WTC11 (cell line): ENCODE measurements around the gene TYMS. TPM values are rescaled to one million over a fixed set of nuclear protein-coding genes. Genes with fewer than 3 reads are reported as not detected.

Experiments used
- ATAC-seq: fragments of 200-7000 bp; cut with Tn5 transposase; 2 replicates; pipeline ENCODE4 v1.10.0; 2021; ENCODE audit warnings: mild to moderate bottlenecking, moderate library complexity
- CTCF ChIA-PET: fragments of 300-600 bp; sonication (Branson Sonifier 250); formaldehyde crosslinking; loops from one replicate; lab custom pipeline; 2021; ENCODE audit warnings: antibody characterized with exemption; lab: Charles Lee
- POLR2A ChIA-PET: fragments of 350-600 bp; sonication (Branson Sonifier 250); formaldehyde crosslinking; loops from one replicate; lab custom pipeline; 2021; ENCODE audit warnings: antibody characterized with exemption; lab: Charles Lee
- DNase-seq: peaks from one replicate; pipeline ENCODE4 v3.0.0; 2021; ENCODE audit warnings: low spot score
- H3K27ac Mint-ChIP-seq: 2 replicates; pipeline ENCODE4 v1.8.0; 2021; ENCODE audit warnings: mixed read lengths
- H3K27me3 Mint-ChIP-seq: 2 replicates; pipeline ENCODE4 v1.8.0; 2021; ENCODE audit warnings: low read depth, mild to moderate bottlenecking, moderate library complexity, mixed read lengths
- H3K36me3 Mint-ChIP-seq: 2 replicates; pipeline ENCODE4 v1.8.0; 2021; ENCODE audit warnings: mixed read lengths
- H3K4me1 Mint-ChIP-seq: 2 replicates; pipeline ENCODE4 v1.8.0; 2022; ENCODE audit warnings: mixed read lengths
- H3K4me3 Mint-ChIP-seq: 2 replicates; pipeline ENCODE4 v1.8.0; 2021; ENCODE audit warnings: mild to moderate bottlenecking, moderate library complexity, mixed read lengths
- H3K9me3 Mint-ChIP-seq: 2 replicates; pipeline ENCODE4 v1.8.0; 2021; ENCODE audit warnings: mixed read lengths
- ATF2 ChIP-seq: sonication (generic); formaldehyde crosslinking; IDR thresholded peaks from 2 replicates; pipeline ENCODE4 v1.8.1; 2022; ENCODE audit warnings: low read depth, missing genetic modification reagents, borderline replicate concordance
- ETV6 ChIP-seq: sonication (generic); formaldehyde crosslinking; IDR thresholded peaks from 2 replicates; pipeline ENCODE4 v1.8.1; 2022; ENCODE audit warnings: mild to moderate bottlenecking, missing genetic modification reagents
- FOXJ3 ChIP-seq: sonication (generic); formaldehyde crosslinking; IDR thresholded peaks from 2 replicates; pipeline ENCODE4 v1.9.0; 2021; ENCODE audit warnings: missing genetic modification reagents, mild to moderate bottlenecking, borderline replicate concordance
- FOXK1 ChIP-seq: sonication (generic); formaldehyde crosslinking; IDR thresholded peaks from 2 replicates; pipeline ENCODE4 v1.8.0; 2022; ENCODE audit warnings: mild to moderate bottlenecking, moderate library complexity, missing genetic modification reagents
- GRHL2 ChIP-seq: fragments of 250-450 bp; sonication (Bioruptor Pico); IDR thresholded peaks from 2 replicates; pipeline ENCODE4 v1.8.0; 2022; ENCODE audit warnings: mild to moderate bottlenecking, moderate library complexity; ENCODE audit not compliant: insufficient replicate concordance, severe bottlenecking
- GTF2I ChIP-seq: fragments of 250-450 bp; sonication (Bioruptor Pico); conservative IDR thresholded peaks from 2 replicates; pipeline ENCODE4 v1.4.0; 2021; ENCODE audit warnings: mild to moderate bottlenecking
- HMGA2 ChIP-seq: fragments of 250-450 bp; sonication (Bioruptor Pico); IDR thresholded peaks from 2 replicates; pipeline ENCODE4 v1.4.0; 2021; ENCODE audit warnings: mild to moderate bottlenecking, moderate library complexity
- JAZF1 ChIP-seq: fragments of 250-450 bp; sonication (Bioruptor Pico); IDR thresholded peaks from 2 replicates; pipeline ENCODE4 v1.9.0; 2021; ENCODE audit warnings: moderate library complexity, mild to moderate bottlenecking, inconsistent platforms
- NFE2L1 ChIP-seq: sonication (generic); formaldehyde crosslinking; IDR thresholded peaks from 2 replicates; pipeline ENCODE4 v1.8.1; 2023; ENCODE audit warnings: missing genetic modification reagents
- NFYB ChIP-seq: sonication (generic); formaldehyde crosslinking; conservative IDR thresholded peaks from 2 replicates; pipeline ENCODE4 v1.8.0; 2022; ENCODE audit warnings: low read depth, missing genetic modification reagents
- NR2C2 ChIP-seq: sonication (generic); formaldehyde crosslinking; IDR thresholded peaks from 2 replicates; pipeline ENCODE4 v1.8.0; 2022; ENCODE audit warnings: mild to moderate bottlenecking, missing genetic modification reagents
- NR3C1 ChIP-seq: sonication (generic); formaldehyde crosslinking; conservative IDR thresholded peaks from 2 replicates; pipeline ENCODE4 v1.8.1; 2023; ENCODE audit warnings: low read depth, mild to moderate bottlenecking, missing genetic modification reagents
- OVOL2 ChIP-seq: fragments of 250-450 bp; sonication (Bioruptor Pico); IDR thresholded peaks from 2 replicates; pipeline ENCODE4 v1.9.0; 2021; ENCODE audit warnings: mild to moderate bottlenecking, borderline replicate concordance
- PRRX2 ChIP-seq: fragments of 250-450 bp; sonication (Bioruptor Pico); IDR thresholded peaks from 2 replicates; pipeline ENCODE4 v1.8.0; 2021; ENCODE audit warnings: mild to moderate bottlenecking
- SMAD4 ChIP-seq: sonication (generic); formaldehyde crosslinking; IDR thresholded peaks from 2 replicates; pipeline ENCODE4 v1.8.0; 2022; ENCODE audit warnings: mild to moderate bottlenecking, missing genetic modification reagents
- SP1 ChIP-seq: sonication (generic); formaldehyde crosslinking; conservative IDR thresholded peaks from 2 replicates; pipeline ENCODE4 v1.8.1; 2022; ENCODE audit warnings: missing genetic modification reagents
- TCF7 ChIP-seq: sonication (generic); formaldehyde crosslinking; IDR thresholded peaks from 2 replicates; pipeline ENCODE4 v1.8.0; 2022; ENCODE audit warnings: mild to moderate bottlenecking, low read depth, missing genetic modification reagents, moderate library complexity
- ZNF138 ChIP-seq: sonication (generic); formaldehyde crosslinking; conservative IDR thresholded peaks from 2 replicates; pipeline ENCODE4 v1.8.1; 2022; ENCODE audit warnings: mild to moderate bottlenecking, moderate library complexity, missing genetic modification reagents
- ZNF219 ChIP-seq: sonication (generic); formaldehyde crosslinking; IDR thresholded peaks from 2 replicates; pipeline ENCODE4 v1.8.0; 2023; ENCODE audit warnings: missing genetic modification reagents, mild to moderate bottlenecking, borderline replicate concordance
- ZNF263 ChIP-seq: sonication (generic); formaldehyde crosslinking; IDR thresholded peaks from 2 replicates; pipeline ENCODE4 v1.8.1; 2022; ENCODE audit warnings: low read depth, mild to moderate bottlenecking, moderate library complexity, missing genetic modification reagents
- ZNF317 ChIP-seq: sonication (generic); formaldehyde crosslinking; IDR thresholded peaks from 2 replicates; pipeline ENCODE4 v1.8.1; 2023; ENCODE audit warnings: low read depth, mild to moderate bottlenecking, moderate library complexity, missing genetic modification reagents, borderline replicate concordance
- ZNF416 ChIP-seq: fragments of 250-450 bp; sonication (Bioruptor Pico); IDR thresholded peaks from 2 replicates; pipeline ENCODE4 v1.9.0; 2021; ENCODE audit warnings: mild to moderate bottlenecking, inconsistent platforms
- ZSCAN18 ChIP-seq: fragments of 250-450 bp; sonication (Bioruptor Pico); IDR thresholded peaks from 2 replicates; pipeline ENCODE4 v2.1.2; 2022; ENCODE audit warnings: mild to moderate bottlenecking, moderate library complexity
- total RNA-seq: library from RNA; stranded (reverse); gene quantifications from 3 replicates; pipeline ENCODE4 v1.2.3, GENCODE V29; 2021
- TF ChIP-seq, protein P1 (sequence below): sonication (generic); formaldehyde crosslinking; conservative IDR thresholded peaks from 2 replicates; pipeline ENCODE4 v1.8.1; 2023; ENCODE audit warnings: mild to moderate bottlenecking, low read depth, missing genetic modification reagents, moderate library complexity
- TF ChIP-seq, protein P2 (sequence below): sonication (generic); formaldehyde crosslinking; IDR thresholded peaks from 2 replicates; pipeline ENCODE4 v1.8.1; 2023; ENCODE audit warnings: mild to moderate bottlenecking, moderate library complexity, missing genetic modification reagents
- TF ChIP-seq, protein P3 (sequence below): sonication (generic); formaldehyde crosslinking; IDR thresholded peaks from 2 replicates; pipeline ENCODE4 v1.8.1; 2023; ENCODE audit warnings: mild to moderate bottlenecking, missing genetic modification reagents, moderate library complexity

TYMS gene
- total RNA-seq, 1 experiment from 2014 or later = 86.4 TPM

DNA sequence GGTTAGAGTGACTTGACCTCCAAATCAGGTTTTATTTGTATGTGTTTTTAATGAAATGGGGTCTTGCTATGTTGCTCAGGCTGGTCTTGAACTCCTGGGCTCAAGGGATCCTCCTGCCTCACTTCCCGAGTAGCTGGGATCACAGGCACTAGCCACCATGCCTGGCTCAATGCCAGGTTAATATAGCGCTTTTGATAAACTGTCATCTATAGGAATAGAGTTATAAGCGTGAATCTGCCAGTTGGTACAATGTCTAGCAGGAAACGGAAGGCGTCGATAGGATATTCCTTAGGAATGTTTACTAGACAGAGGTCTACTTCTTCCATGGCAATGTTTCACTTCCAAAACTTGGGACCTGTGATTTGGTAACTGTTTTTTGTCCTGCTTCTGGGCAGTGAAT, 35.2 kb upstream of the TYMS start:
- Mint-ChIP-seq H3K4me1 (peaks cover 9% of the 10 kb centered on the region), H3K36me3 (no peaks in the 10 kb centered on the region), H3K27ac (no peak overlapping the region), H3K27me3 (no peaks in the 10 kb centered on the region), H3K4me3 (no peak overlapping the region), H3K9me3 (no peaks in the 10 kb centered on the region)
- POLR2A ChIA-PET = no interaction called here
- ATAC-seq (no peak), DNase-seq (no peak)
- TF ChIP-seq ATF2 (CRISPR knock-in tag) (no peak), JAZF1 (CRISPR knock-in tag) (no peak), ZNF263 (CRISPR knock-in tag) (no peak), NR3C1 (CRISPR knock-in tag) (no peak), NFE2L1 (CRISPR knock-in tag) (no peak), NFYB (no peak), GRHL2 (CRISPR knock-in tag) (no peak), TCF7 (CRISPR knock-in tag) (no peak), ETV6 (CRISPR knock-in tag) (no peak), ZNF219 (CRISPR knock-in tag) (no peak), ZSCAN18 (no peak), SP1 (CRISPR knock-in tag) (no peak), GTF2I (CRISPR knock-in tag) (no peak), FOXK1 (CRISPR knock-in tag) (no peak), ZNF138 (CRISPR knock-in tag) (no peak), PRRX2 (no peak)
- TF ChIP-seq, protein P1, sequence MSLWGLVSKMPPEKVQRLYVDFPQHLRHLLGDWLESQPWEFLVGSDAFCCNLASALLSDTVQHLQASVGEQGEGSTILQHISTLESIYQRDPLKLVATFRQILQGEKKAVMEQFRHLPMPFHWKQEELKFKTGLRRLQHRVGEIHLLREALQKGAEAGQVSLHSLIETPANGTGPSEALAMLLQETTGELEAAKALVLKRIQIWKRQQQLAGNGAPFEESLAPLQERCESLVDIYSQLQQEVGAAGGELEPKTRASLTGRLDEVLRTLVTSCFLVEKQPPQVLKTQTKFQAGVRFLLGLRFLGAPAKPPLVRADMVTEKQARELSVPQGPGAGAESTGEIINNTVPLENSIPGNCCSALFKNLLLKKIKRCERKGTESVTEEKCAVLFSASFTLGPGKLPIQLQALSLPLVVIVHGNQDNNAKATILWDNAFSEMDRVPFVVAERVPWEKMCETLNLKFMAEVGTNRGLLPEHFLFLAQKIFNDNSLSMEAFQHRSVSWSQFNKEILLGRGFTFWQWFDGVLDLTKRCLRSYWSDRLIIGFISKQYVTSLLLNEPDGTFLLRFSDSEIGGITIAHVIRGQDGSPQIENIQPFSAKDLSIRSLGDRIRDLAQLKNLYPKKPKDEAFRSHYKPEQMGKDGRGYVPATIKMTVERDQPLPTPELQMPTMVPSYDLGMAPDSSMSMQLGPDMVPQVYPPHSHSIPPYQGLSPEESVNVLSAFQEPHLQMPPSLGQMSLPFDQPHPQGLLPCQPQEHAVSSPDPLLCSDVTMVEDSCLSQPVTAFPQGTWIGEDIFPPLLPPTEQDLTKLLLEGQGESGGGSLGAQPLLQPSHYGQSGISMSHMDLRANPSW (CRISPR knock-in tag) = no peak
- TF ChIP-seq, protein P2, sequence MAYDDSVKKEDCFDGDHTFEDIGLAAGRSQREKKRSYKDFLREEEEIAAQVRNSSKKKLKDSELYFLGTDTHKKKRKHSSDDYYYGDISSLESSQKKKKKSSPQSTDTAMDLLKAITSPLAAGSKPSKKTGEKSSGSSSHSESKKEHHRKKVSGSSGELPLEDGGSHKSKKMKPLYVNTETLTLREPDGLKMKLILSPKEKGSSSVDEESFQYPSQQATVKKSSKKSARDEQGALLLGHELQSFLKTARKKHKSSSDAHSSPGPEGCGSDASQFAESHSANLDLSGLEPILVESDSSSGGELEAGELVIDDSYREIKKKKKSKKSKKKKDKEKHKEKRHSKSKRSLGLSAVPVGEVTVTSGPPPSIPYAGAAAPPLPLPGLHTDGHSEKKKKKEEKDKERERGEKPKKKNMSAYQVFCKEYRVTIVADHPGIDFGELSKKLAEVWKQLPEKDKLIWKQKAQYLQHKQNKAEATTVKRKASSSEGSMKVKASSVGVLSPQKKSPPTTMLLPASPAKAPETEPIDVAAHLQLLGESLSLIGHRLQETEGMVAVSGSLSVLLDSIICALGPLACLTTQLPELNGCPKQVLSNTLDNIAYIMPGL (CRISPR knock-in tag) = no peak
- CTCF ChIA-PET = no interaction called here

DNA sequence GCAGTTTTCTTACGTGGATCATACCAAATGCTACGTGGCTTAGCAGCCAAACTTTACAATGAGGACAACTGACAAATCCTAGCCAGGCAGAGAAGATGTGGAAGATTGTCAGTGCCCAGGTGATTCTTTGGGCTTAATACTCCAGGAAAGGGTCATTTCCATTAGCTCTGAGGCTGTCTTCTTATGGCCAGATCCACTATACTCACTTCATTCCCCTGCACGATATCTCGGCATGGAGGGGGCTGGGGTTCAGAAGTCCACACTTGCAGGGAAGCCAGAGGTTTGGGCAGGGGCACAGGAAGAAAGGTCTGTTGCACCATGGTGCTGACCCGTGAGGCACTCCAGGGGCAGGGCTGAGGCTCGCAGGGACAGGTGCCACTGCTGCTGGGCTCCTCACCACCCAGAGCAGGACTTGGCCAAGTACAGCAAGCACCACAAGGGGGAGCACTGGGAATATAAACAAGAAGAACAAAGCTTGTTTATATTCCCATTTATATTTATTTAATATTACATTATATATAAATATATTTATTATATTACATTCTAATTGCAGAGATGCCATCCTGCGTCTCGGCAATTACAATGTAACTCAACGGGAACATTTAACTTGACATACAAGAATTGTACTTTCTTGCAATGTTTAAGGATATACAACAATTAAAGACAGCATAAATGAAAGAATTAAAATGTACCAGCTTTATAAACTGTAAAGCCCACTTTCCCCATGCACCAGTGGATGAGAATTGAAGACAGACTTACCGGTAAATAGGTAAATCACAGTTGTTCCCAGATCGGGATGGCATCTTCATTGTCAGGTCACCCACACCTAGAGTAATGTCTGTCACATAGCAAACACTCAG, 33.5 kb upstream of the TYMS start:
- POLR2A ChIA-PET = no interaction called here
- Mint-ChIP-seq H3K4me3 (no peak overlapping the region), H3K4me1 (peaks cover 9% of the 10 kb centered on the region), H3K36me3 (no peaks in the 10 kb centered on the region), H3K9me3 (no peaks in the 10 kb centered on the region), H3K27me3 (no peaks in the 10 kb centered on the region), H3K27ac (no peak overlapping the region)
- ATAC-seq = peak; percentile 99
- DNase-seq = peak; percentile 81
- CTCF ChIA-PET = interaction anchor here (0.6 to 3.5 kb wide), 31 partner anchors 9 to 471 kb away, joined by 3 to 30 read pairs (median 4); partner anchors contain the start of genes CETN1, COLEC12, ENOSF1 and THOC1
- TF ChIP-seq ZNF317 (CRISPR knock-in tag) (no peak), NR2C2 (CRISPR knock-in tag) (no peak), ZNF416 (no peak), FOXJ3 (no peak), SMAD4 (CRISPR knock-in tag) (no peak), GTF2I (CRISPR knock-in tag) (no peak), HMGA2 (CRISPR knock-in tag) (peak; percentile 90), NFE2L1 (CRISPR knock-in tag) (no peak), ETV6 (CRISPR knock-in tag) (no peak), OVOL2 (CRISPR knock-in tag) (no peak)
- TF ChIP-seq, protein P3, sequence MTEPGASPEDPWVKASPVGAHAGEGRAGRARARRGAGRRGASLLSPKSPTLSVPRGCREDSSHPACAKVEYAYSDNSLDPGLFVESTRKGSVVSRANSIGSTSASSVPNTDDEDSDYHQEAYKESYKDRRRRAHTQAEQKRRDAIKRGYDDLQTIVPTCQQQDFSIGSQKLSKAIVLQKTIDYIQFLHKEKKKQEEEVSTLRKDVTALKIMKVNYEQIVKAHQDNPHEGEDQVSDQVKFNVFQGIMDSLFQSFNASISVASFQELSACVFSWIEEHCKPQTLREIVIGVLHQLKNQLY (CRISPR knock-in tag) = no peak
